Measurements from ENCODE around the gene FDCSP.
"Not testable (repeated sequence)": the region's sequence is repeated elsewhere in the genome, so short reads cannot be mapped to it uniquely, and the experiment has no call there.

DNA sequence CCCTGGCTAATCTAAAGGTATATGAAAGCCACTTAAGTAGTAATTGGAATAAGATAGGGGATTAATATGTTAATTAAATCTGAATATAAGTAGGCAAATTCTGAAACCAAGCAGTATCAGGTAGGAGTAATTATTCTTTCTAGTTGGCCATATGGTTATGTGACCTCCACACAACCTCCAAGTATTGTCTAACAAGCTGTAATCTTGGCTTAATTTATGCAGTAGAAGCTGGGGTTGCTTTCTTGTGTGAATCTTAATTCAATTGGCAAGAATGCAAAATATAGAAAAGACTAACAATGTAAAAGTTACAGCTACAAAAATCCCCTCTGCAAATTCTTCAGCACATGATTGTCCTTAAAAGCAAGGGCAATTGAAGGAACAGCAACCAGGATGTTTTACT lies 9.8 kb upstream of the FDCSP start:
- TF ChIP-seq POLR2A (IDR thresholded peaks at IDR 0.05; ENCODE audit: low read depth, low read length); TAF1 (IDR thresholded peaks at IDR 0.05; ENCODE audit: borderline replicate concordance, low read depth, low read length); POLR2AphosphoS5 (IDR thresholded peaks at IDR 0.05; ENCODE audit: low read depth, low read length): not testable (repeated sequence)
